Activated naive CD8-positive, alpha-beta T cell (primary cell): Measurements from ENCODE around the gene RRP7A.
"Not testable (repeated sequence)": the region's sequence is repeated elsewhere in the genome, so short reads cannot be mapped to it uniquely, and the experiment has no call there.

ENCODE experiments used
- H3K27ac Mint-ChIP-seq: one replicate; pipeline ENCODE4 v1.8.0; 2021; ENCODE audit warnings: mixed read lengths
- H3K27me3 Mint-ChIP-seq: one replicate; pipeline ENCODE4 v1.8.0; 2021; ENCODE audit warnings: mixed read lengths
- H3K36me3 Mint-ChIP-seq: one replicate; pipeline ENCODE4 v1.8.0; 2021; ENCODE audit warnings: mixed read lengths
- H3K4me1 Mint-ChIP-seq: one replicate; pipeline ENCODE4 v1.8.0; 2021; ENCODE audit warnings: low read depth, mixed read lengths
- H3K4me3 Mint-ChIP-seq: one replicate; pipeline ENCODE4 v1.8.0; 2021; ENCODE audit warnings: mild to moderate bottlenecking, mixed read lengths
- H3K9me3 Mint-ChIP-seq: one replicate; pipeline ENCODE4 v1.8.0; 2021; ENCODE audit warnings: low read depth, mixed read lengths

RRP7A gene

GRCh38 chr22:42518638-42519524 lies 715 bp downstream of the RRP7A start:
- H3K27me3 Mint-ChIP-seq, H3K9me3 Mint-ChIP-seq, H3K36me3 Mint-ChIP-seq, H3K4me1 Mint-ChIP-seq: not testable (repeated sequence)
- Mint-ChIP-seq H3K4me3 (peak overlapping the region; percentile 98), H3K27ac (peak overlapping the region; percentile 97)

GRCh38 chr22:42517103-42517502 lies 2.5 kb downstream of the RRP7A start:
- H3K36me3 Mint-ChIP-seq, H3K27me3 Mint-ChIP-seq, H3K27ac Mint-ChIP-seq, H3K9me3 Mint-ChIP-seq: not testable (repeated sequence)
- Mint-ChIP-seq H3K4me1 (peaks cover 12% of the 10 kb centered on the region), H3K4me3 (peak overlapping the region; percentile 66)

GRCh38 chr22:42515896-42516295 lies 3.7 kb downstream of the RRP7A start:
- no peaks in the 10 kb centered on the region for H3K36me3 Mint-ChIP-seq

GRCh38 chr22:42515304-42515703 lies 4.3 kb downstream of the RRP7A start:
- H3K4me3 Mint-ChIP-seq: not testable (repeated sequence)

More at GRCh38 chr22:42515896-42516295, 3.7 kb downstream of the RRP7A start:
- H3K4me3 Mint-ChIP-seq: no peak overlapping the region
- H3K27ac Mint-ChIP-seq: no peak overlapping the region
- no peaks in the 10 kb centered on the region for H3K27me3 Mint-ChIP-seq
- no peaks in the 10 kb centered on the region for H3K9me3 Mint-ChIP-seq
- peaks cover 12% of the 10 kb centered on the region for H3K4me1 Mint-ChIP-seq

GRCh38 chr22:42514331-42514730 lies 5.3 kb downstream of the RRP7A start:
- not testable (repeated sequence) for H3K36me3 Mint-ChIP-seq, H3K4me3 Mint-ChIP-seq, H3K27ac Mint-ChIP-seq, H3K9me3 Mint-ChIP-seq, H3K4me1 Mint-ChIP-seq, H3K27me3 Mint-ChIP-seq

More at GRCh38 chr22:42515304-42515703, 4.3 kb downstream of the RRP7A start:
- H3K27me3 Mint-ChIP-seq, H3K9me3 Mint-ChIP-seq, H3K36me3 Mint-ChIP-seq: not testable (repeated sequence)
- peaks cover 14% of the 10 kb centered on the region for H3K4me1 Mint-ChIP-seq
- H3K27ac Mint-ChIP-seq: peak overlapping the region; percentile 16

- not testable (repeated sequence) for H3K27ac Mint-ChIP-seq, H3K36me3 Mint-ChIP-seq, H3K27me3 Mint-ChIP-seq, H3K4me3 Mint-ChIP-seq, H3K4me1 Mint-ChIP-seq, H3K9me3 Mint-ChIP-seq
Measured at GRCh38 chr22:42512273-42512990, 7.2 kb downstream of the RRP7A start.

- Mint-ChIP-seq H3K36me3 (no peaks in the 10 kb centered on the region), H3K4me1 (peaks cover 5% of the 10 kb centered on the region), H3K9me3 (no peaks in the 10 kb centered on the region), H3K27me3 (no peaks in the 10 kb centered on the region), H3K27ac (peak overlapping the region; percentile 72), H3K4me3 (no peak overlapping the region)
Measured at GRCh38 chr22:42511401-42511891, 8.2 kb downstream of the RRP7A start.

GRCh38 chr22:42509548-42509947 lies 10.0 kb downstream of the RRP7A start:
- no peak overlapping the region for H3K4me3 Mint-ChIP-seq
- no peaks in the 10 kb centered on the region for H3K9me3 Mint-ChIP-seq
- peaks cover 5% of the 10 kb centered on the region for H3K4me1 Mint-ChIP-seq
- no peak overlapping the region for H3K27ac Mint-ChIP-seq
- H3K27me3 Mint-ChIP-seq: no peaks in the 10 kb centered on the region
- no peaks in the 10 kb centered on the region for H3K36me3 Mint-ChIP-seq

GRCh38 chr22:42508975-42509364 lies 10.6 kb downstream of the RRP7A start:
- not testable (repeated sequence) for H3K9me3 Mint-ChIP-seq, H3K4me3 Mint-ChIP-seq, H3K4me1 Mint-ChIP-seq, H3K27ac Mint-ChIP-seq, H3K36me3 Mint-ChIP-seq, H3K27me3 Mint-ChIP-seq

GRCh38 chr22:42508327-42508974 lies 11.1 kb downstream of the RRP7A start:
- H3K27me3 Mint-ChIP-seq, H3K4me3 Mint-ChIP-seq, H3K36me3 Mint-ChIP-seq, H3K9me3 Mint-ChIP-seq, H3K27ac Mint-ChIP-seq, H3K4me1 Mint-ChIP-seq: not testable (repeated sequence)

- H3K9me3 Mint-ChIP-seq: no peaks in the 10 kb centered on the region
- no peak overlapping the region for H3K27ac Mint-ChIP-seq
- H3K4me3 Mint-ChIP-seq: no peak overlapping the region
- H3K4me1 Mint-ChIP-seq: peaks cover 3% of the 10 kb centered on the region
- no peaks in the 10 kb centered on the region for H3K27me3 Mint-ChIP-seq
- no peaks in the 10 kb centered on the region for H3K36me3 Mint-ChIP-seq
Measured at GRCh38 chr22:42500836-42501179, 18.8 kb downstream of the RRP7A start.

- no peak overlapping the region for H3K27ac Mint-ChIP-seq
Measured at GRCh38 chr22:42500161-42500835, 19.3 kb downstream of the RRP7A start.

GRCh38 chr22:42499773-42500160 lies 19.8 kb downstream of the RRP7A start:
- not testable (repeated sequence) for H3K4me1 Mint-ChIP-seq, H3K27ac Mint-ChIP-seq, H3K9me3 Mint-ChIP-seq, H3K27me3 Mint-ChIP-seq, H3K36me3 Mint-ChIP-seq
- peak overlapping the region; percentile 38 for H3K4me3 Mint-ChIP-seq

More at GRCh38 chr22:42500161-42500835, 19.3 kb downstream of the RRP7A start:
- peaks cover 3% of the 10 kb centered on the region for H3K4me1 Mint-ChIP-seq
- no peaks in the 10 kb centered on the region for H3K36me3 Mint-ChIP-seq
- no peaks in the 10 kb centered on the region for H3K9me3 Mint-ChIP-seq
- peak overlapping the region; percentile 51 for H3K4me3 Mint-ChIP-seq
- no peaks in the 10 kb centered on the region for H3K27me3 Mint-ChIP-seq

GRCh38 chr22:42495533-42496141 lies 24.0 kb downstream of the RRP7A start:
- not testable (repeated sequence) for H3K27ac Mint-ChIP-seq, H3K4me3 Mint-ChIP-seq, H3K36me3 Mint-ChIP-seq, H3K4me1 Mint-ChIP-seq, H3K27me3 Mint-ChIP-seq, H3K9me3 Mint-ChIP-seq
